GM18867 (cell line): ENCODE measurements around the gene PDE4D.

Experiments used
- ATAC-seq: cut with Tn5 transposase; IDR thresholded peaks from one replicate; pipeline ENCODE4 v1.9.1; 2021; ENCODE audit warnings: mild to moderate bottlenecking, moderate library complexity; ENCODE audit not compliant: unreplicated experiment

The PDE4D gene

DNA sequence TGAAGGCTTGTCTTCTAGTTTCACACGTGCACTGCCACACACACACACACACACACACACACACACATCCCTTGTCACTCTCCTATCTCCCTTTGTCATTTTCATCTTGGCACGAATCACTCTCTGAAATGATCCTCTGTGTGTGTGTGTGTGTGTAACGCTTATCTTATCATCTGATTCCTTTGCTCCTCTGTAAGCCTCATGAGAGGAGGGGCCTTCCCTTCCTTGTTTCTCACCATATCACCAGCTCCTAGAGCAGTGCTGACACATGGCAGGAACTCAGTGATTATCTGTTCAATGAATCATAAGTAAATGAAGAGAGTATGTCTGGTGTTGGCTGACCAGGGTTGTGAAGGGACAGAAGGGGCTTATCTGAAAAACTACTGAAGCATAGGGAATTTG, 53.3 kb downstream of the PDE4D start:
- ATAC-seq: no peak

DNA sequence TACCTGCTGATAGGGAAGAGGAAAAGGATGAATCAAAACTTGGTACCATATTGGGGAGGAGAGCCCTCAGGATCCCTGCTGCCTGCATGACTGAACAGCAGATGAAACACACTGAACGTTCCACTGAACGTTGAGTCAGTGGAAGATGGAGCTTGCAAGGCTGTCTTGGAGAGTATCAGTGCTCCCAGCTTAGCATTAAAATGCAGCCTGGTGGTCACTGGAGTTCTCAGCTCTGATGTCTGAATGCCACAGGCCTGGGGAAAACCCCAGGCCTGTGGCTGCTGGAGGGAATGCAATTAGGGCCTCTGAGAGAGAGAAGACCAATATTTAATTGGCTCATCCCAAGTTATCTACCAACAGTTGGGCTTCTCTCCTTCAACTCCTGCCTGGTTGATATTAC, 54.5 kb downstream of the PDE4D start:
- ATAC-seq: no peak

GRCh38 chr5:59838067-59838466, 55.5 kb downstream of the PDE4D start:
- no peak for ATAC-seq

DNA sequence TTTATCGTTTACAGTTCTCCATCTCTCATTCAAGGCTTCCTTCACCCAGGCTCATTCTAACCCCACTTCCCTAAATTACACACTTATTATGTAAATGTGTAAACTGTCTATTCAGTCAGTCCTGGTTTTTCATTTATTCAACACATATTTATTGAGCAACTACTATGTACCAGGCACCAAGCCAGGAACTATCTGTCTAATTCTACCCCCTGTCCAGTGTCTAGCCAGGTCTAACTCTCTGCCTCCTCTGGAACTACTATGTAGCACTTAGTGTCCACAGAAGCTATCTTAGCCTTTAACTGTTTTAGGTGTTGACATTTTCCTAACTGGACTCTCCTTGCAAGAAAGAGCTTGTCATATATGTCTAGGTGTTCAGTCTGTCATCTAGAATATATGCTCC, 56.5 kb downstream of the PDE4D start:
- ATAC-seq: no peak

- no peak for ATAC-seq
Observed at GRCh38 chr5:59835800-59836199, 57.7 kb downstream of the PDE4D start.

GRCh38 chr5:59833448-59833847, 60.1 kb downstream of the PDE4D start:
- ATAC-seq: no peak

DNA sequence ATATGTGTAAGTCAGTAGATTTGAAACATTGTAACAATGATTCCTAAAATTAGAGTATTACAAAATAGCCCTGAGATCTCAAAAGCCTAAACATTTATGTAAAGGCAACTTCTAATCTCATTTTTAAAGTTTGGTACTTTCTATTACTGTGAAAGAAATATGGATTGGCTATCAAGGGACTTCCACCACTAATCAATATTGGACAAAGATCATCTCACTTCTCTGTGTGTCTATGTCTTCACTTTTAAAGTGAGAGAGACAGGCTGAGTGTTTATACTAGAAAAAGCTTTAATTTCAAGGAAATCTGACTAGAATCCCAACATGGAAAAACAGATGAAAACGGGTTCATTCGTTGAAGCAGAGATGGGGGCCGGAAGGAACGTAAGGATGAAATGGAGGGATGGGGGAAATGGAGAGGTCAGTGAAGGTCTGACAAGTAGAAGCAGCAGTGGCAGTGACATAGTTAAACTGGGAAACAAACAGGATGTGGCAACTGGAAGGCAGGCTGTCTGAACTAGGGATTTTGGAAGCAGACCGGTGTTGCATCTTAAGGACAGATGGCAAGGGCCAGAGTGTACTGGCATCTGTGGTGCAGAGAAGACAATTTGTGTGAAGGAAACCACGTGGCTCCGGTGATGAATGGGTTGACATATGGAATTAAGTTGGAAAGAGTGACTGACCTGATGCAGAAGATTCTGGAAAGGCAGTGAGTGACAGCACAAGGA, 60.8 kb downstream of the PDE4D start:
- no peak for ATAC-seq

DNA sequence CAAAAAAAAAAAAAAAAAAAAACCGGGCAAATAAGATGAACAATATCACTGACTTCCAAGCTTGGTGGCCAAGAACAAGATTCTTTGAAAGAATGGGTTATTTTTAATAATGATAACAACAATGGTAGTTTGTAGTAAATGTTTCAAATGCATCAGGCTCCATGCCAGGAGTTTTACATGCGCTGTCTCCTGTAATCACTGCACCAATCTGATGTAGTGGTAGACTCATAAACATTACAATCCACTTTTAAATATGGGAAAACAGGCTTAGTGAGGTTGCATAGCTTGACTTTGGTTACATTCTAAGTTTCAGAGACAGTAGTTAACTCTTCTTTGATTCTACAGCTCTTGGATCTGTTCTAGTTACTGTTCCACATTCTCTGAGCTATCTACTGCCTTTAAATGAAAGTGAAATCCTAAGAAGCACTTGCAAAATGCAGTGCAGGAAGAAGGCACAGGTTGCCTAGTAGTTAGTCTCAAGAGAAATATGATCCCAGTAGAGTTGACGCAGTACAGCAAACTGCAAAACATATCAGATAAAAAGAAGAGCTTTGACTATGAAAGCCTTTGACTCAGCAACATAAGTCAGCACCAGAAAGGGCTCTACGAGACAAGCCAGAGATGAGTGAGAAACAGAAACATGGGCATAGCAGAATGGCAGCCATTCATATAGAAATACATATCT, 62.1 kb downstream of the PDE4D start:
- ATAC-seq: no peak

GRCh38 chr5:59830536-59831200, 62.9 kb downstream of the PDE4D start:
- no peak for ATAC-seq

DNA sequence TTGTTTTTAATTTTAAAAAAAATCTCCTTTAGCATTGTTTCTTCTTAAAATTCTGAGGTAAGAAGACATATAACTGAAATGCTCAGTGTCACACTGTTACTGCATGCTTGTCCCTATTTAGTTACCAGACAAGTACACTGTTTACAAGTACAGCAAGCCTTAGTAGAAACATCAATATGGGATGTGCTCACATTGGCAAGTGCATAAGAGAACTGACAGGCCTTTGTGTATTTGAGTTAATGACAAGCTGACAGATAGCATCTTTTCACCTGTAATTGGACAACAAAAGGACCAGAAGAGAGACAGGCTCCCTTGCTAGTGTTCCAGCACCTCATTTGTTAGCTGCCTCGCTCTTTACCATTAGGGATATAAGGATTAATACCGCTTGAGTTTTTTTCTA, 63.6 kb downstream of the PDE4D start:
- ATAC-seq: no peak

- no peak for ATAC-seq
Observed at GRCh38 chr5:59829386-59829785, 64.1 kb downstream of the PDE4D start.

DNA sequence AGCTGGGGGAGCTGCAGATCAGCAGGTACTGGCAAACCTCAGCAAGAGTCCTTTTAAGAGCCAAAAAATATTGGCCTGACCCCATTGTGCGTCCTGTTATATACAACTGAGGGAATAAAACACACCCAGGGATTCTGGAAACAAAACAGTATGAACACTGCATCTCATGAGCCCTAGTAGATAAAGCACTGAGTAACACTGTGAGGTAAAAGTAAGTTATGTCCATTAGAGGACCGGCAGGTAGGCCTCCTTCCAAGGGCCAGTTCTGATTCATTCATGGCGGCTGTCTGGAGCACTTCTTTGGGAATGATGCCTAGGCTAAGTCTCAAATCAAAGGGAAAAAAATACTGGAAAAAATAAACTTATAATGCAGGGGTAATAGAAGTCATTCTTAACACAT, 64.9 kb downstream of the PDE4D start:
- no peak for ATAC-seq

- ATAC-seq: no peak
Observed at GRCh38 chr5:59826996-59827395, 66.5 kb downstream of the PDE4D start.

- ATAC-seq: no peak
Observed at GRCh38 chr5:59823420-59823819, 70.1 kb downstream of the PDE4D start.

DNA sequence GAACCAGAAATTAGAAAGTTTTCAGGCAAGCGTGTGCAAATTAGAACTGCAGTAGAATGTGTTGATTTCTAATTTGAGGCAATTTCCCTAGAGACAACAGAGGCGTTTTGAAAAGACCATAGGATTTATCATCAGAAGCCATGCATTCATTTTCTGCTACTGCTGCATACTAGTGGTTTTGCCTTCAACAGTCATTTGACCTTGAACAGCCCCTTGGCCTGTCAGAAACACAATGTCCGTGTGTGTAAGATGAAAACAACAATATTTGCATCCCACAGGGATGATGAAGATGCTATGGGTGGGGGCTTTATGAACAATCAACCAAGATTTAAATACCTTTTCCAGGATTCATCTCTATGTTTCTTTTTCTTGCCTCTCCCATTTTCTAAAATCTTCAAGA, 73.7 kb downstream of the PDE4D start:
- ATAC-seq: no peak

GRCh38 chr5:59817536-59817935, 76.0 kb downstream of the PDE4D start:
- no peak for ATAC-seq

GRCh38 chr5:59816654-59817300, 76.7 kb downstream of the PDE4D start:
- no peak for ATAC-seq

GRCh38 chr5:59814537-59814872, 79.0 kb downstream of the PDE4D start:
- no peak for ATAC-seq

DNA sequence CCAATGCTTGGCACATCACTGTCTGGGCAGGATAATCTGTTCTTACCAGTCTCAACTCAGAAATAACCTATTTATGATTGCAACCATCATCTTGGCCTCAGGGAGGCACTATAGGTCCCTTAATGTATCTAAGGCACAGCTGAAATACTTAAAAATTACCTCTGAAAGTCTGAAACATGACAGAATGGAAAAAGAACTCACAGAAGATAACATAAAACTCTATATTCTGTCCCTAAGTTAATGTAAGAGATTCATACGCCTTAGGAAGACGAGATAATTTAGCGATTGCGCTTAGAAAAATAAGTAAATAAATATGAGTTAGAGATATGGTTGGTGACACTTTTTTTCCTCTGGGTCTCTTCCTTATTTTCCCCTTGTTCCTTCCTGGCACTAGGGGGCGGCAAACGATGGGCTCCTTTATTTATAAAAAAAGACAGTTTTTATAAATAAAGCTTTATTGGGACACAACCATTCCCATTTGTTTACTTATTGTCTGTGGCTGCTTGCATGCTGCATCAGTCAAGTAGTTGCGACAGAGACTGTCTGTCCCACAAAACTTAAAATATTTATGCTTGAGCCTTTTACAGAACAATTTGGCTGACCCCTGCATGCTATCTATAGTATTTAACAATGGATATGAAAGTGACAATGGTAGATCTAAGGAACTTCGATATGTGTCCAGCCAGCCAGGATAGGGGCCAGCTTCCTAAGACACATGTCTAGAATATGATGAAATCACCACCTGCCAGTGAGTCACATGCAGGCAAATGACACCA, 79.6 kb downstream of the PDE4D start:
- ATAC-seq: peak; percentile 78

DNA sequence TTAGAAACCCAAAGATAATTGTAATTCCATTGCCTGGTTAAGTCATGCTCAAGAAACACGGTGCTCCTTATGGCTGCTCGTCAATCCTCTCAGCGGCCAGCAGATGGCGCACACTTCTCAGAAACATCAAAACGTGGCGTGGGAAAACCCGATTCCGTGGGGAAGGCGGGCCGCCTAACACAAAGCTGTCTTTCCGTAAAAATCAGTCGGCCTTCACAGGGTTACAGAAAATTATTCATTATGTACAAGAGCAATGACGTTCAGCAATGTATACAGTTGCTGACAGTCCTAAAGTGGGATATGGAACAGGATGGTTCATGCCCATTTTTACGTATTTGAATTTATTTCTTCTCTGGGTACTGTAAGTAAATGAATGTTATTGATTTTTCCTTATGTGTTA, 83.5 kb downstream of the PDE4D start:
- ATAC-seq: peak; percentile 68

- no peak for ATAC-seq
Observed at GRCh38 chr5:59807806-59808205, 85.7 kb downstream of the PDE4D start.
